H9 (cell line): Measurements from ENCODE around the gene SIX5. TPM values are rescaled to one million over a fixed set of nuclear protein-coding genes. Genes with fewer than 3 reads are reported as not detected.
A peak's percentile ranks its signal among the peaks of the same experiment; 100 is the strongest.

Experiments used
- DNase-seq: peaks from one replicate; pipeline ENCODE4 v3.0.0-alpha.2; 2017
- H2AFZ ChIP-seq: one replicate; pipeline ENCODE4 v1.6.1; 2013; ENCODE audit warnings: mild to moderate bottlenecking, low read length, control low read depth, moderate library complexity
- H2AK5ac ChIP-seq: 2 replicates; pipeline ENCODE4 v1.6.1; 2013; ENCODE audit warnings: low read length, control low read depth, mixed read lengths; ENCODE audit not compliant: insufficient read length
- H2BK120ac ChIP-seq: one replicate; pipeline ENCODE4 v1.6.1; 2013; ENCODE audit warnings: low read depth, mild to moderate bottlenecking, low read length, control low read depth, inconsistent platforms; ENCODE audit not compliant: poor library complexity, severe bottlenecking
- H2BK12ac ChIP-seq: 2 replicates; pipeline ENCODE4 v1.6.1; 2013; ENCODE audit warnings: low read length, control low read depth, mixed read lengths, low read depth; ENCODE audit not compliant: insufficient read length
- H2BK15ac ChIP-seq: 2 replicates; pipeline ENCODE4 v1.6.1; 2013; ENCODE audit warnings: low read depth, low read length, control low read depth
- H2BK20ac ChIP-seq: one replicate; pipeline ENCODE4 v1.6.1; 2013; ENCODE audit warnings: low read depth, mild to moderate bottlenecking, low read length, control low read depth, inconsistent platforms; ENCODE audit not compliant: poor library complexity, severe bottlenecking
- H2BK5ac ChIP-seq: 2 replicates; pipeline ENCODE4 v1.6.1; 2013; ENCODE audit warnings: low read length, control low read depth, mixed read lengths; ENCODE audit not compliant: insufficient read length
- H3K14ac ChIP-seq: 2 replicates; pipeline ENCODE4 v1.6.1; 2013; ENCODE audit warnings: low read length, control low read depth; ENCODE audit not compliant: insufficient read depth
- H3K18ac ChIP-seq: 2 replicates; pipeline ENCODE4 v1.6.1; 2013; ENCODE audit warnings: low read depth, mild to moderate bottlenecking, mixed read lengths, low read length, control low read depth; ENCODE audit not compliant: insufficient read length
- H3K23ac ChIP-seq: 2 replicates; pipeline ENCODE4 v1.6.1; 2013; ENCODE audit warnings: low read length, control low read depth, mixed read lengths, low read depth; ENCODE audit not compliant: insufficient read length
- H3K23me2 ChIP-seq: 2 replicates; pipeline ENCODE4 v1.6.1; 2013; ENCODE audit warnings: low read depth, mild to moderate bottlenecking, mixed read lengths, low read length, control low read depth; ENCODE audit not compliant: insufficient read length, poor library complexity, severe bottlenecking
- H3K27ac ChIP-seq: 2 replicates; pipeline ENCODE4 v1.5.1; 2013; ENCODE audit warnings: low read length, control low read depth, mixed read lengths, low read depth; ENCODE audit not compliant: insufficient read length
- H3K27me3 ChIP-seq: 2 replicates; pipeline ENCODE4 v1.6.1; 2013; ENCODE audit warnings: low read length, control low read depth, inconsistent platforms; ENCODE audit not compliant: insufficient read depth
- H3K4ac ChIP-seq: 2 replicates; pipeline ENCODE4 v1.6.1; 2013; ENCODE audit warnings: low read depth, mild to moderate bottlenecking, control low read depth, inconsistent platforms, low read length, moderate library complexity
- H3K4me1 ChIP-seq: 2 replicates; pipeline ENCODE4 v1.6.1; 2013; ENCODE audit warnings: low read length, control low read depth, inconsistent platforms; ENCODE audit not compliant: insufficient read depth
- H3K4me2 ChIP-seq: 2 replicates; pipeline ENCODE4 v1.6.1; 2013; ENCODE audit warnings: low read length, control low read depth, mixed read lengths; ENCODE audit not compliant: insufficient read length, insufficient read depth
- H3K56ac ChIP-seq: 2 replicates; pipeline ENCODE4 v1.6.1; 2013; ENCODE audit warnings: low read depth, mild to moderate bottlenecking, mixed read lengths, low read length, control low read depth; ENCODE audit not compliant: insufficient read length
- H3K79me1 ChIP-seq: 2 replicates; pipeline ENCODE4 v1.6.1; 2013; ENCODE audit warnings: low read depth, mild to moderate bottlenecking, moderate library complexity, low read length, control low read depth, inconsistent platforms; ENCODE audit not compliant: insufficient read depth, poor library complexity, severe bottlenecking
- H3K79me2 ChIP-seq: 2 replicates; pipeline ENCODE4 v1.6.1; 2013; ENCODE audit warnings: low read length, control low read depth, inconsistent platforms; ENCODE audit not compliant: insufficient read depth
- H3K9ac ChIP-seq: 2 replicates; pipeline ENCODE4 v1.6.1; 2013; ENCODE audit warnings: low read length, control low read depth, mixed read lengths; ENCODE audit not compliant: insufficient read length; ENCODE audit errors: extremely low read depth
- H3K9me3 ChIP-seq: one replicate; pipeline ENCODE4 v1.6.1; 2013; ENCODE audit warnings: low read depth, low read length, inconsistent platforms; ENCODE audit not compliant: control insufficient read depth
- H3T11ph ChIP-seq: one replicate; pipeline ENCODE4 v1.6.1; 2013; ENCODE audit warnings: mild to moderate bottlenecking, low read length, control low read depth, inconsistent platforms
- H4K20me1 ChIP-seq: one replicate; pipeline ENCODE4 v1.6.1; 2013; ENCODE audit not compliant: control insufficient read depth, insufficient read length, insufficient read depth
- H4K5ac ChIP-seq: 2 replicates; pipeline ENCODE4 v1.6.1; 2013; ENCODE audit warnings: low read depth, mild to moderate bottlenecking, mixed read lengths, low read length, control low read depth; ENCODE audit not compliant: insufficient read length
- H4K8ac ChIP-seq: replicated peaks from 2 replicates; pipeline ENCODE4 v1.6.1; 2013; ENCODE audit warnings: low read length, control low read depth, mixed read lengths, low read depth; ENCODE audit not compliant: insufficient read length
- H4K91ac ChIP-seq: 2 replicates; pipeline ENCODE4 v1.6.1; 2013; ENCODE audit warnings: low read depth, mild to moderate bottlenecking, moderate library complexity, mixed read lengths, low read length, control low read depth; ENCODE audit not compliant: insufficient read length
- H3K27ac Mint-ChIP-seq, 3 experiments: 2 replicates in 2 of 3; 3 replicates in 1 of 3; pipeline ENCODE4 v1.8.0; 2020 to 2021; ENCODE audit warnings: mixed read lengths in 3 of 3, mild to moderate bottlenecking in 1 of 3, moderate library complexity in 1 of 3
- H3K27me3 Mint-ChIP-seq: 2 replicates; pipeline ENCODE4 v1.8.0; 2021; ENCODE audit warnings: low read depth, mild to moderate bottlenecking, moderate library complexity, mixed read lengths
- H3K36me3 Mint-ChIP-seq, 3 experiments: 2 replicates in 2 of 3; 3 replicates in 1 of 3; pipeline ENCODE4 v1.8.0; 2020 to 2021; ENCODE audit warnings: low read depth in 3 of 3, mixed read lengths in 3 of 3; ENCODE audit not compliant: insufficient read depth in 1 of 3
- H3K4me1 Mint-ChIP-seq, 2 experiments: 2 replicates each; pipeline ENCODE4 v1.8.0; 2020; ENCODE audit warnings: mixed read lengths in 2 of 2
- H3K4me3 Mint-ChIP-seq, 2 experiments: 2 replicates in 1 of 2; 3 replicates in 1 of 2; pipeline ENCODE4 v1.8.0; 2020 to 2021; ENCODE audit warnings: mild to moderate bottlenecking in 2 of 2, mixed read lengths in 2 of 2, moderate library complexity in 1 of 2
- H3K9me3 Mint-ChIP-seq, 2 experiments: 2 replicates in 1 of 2; 3 replicates in 1 of 2; pipeline ENCODE4 v1.8.0; 2020; ENCODE audit warnings: mild to moderate bottlenecking in 2 of 2, mixed read lengths in 2 of 2, moderate library complexity in 1 of 2
- WGBS: extraction: QIAGEN DNeasy Blood & Tissue Kit; methylation state at CpG from one replicate; pipeline ENCODE4 v1.1.7; 2013; ENCODE audit warnings: missing lambda C conversion rate, low lambda C conversion rate, mixed read lengths; ENCODE audit not compliant: insufficient read length; ENCODE audit errors: extremely low coverage; 5-methylcytosine and 5-hydroxymethylcytosine counted together
- total RNA-seq: library from RNA; stranded (reverse); gene quantifications from 2 replicates; pipeline ENCODE4 v1.2.1, GENCODE V29; 2021
- TF ChIP-seq, protein P1 (sequence below): fragments of 200-600 bp; sonication (generic); conservative IDR thresholded peaks from 3 replicates; pipeline ENCODE4 v1.8.0; 2021; ENCODE audit warnings: antibody characterized with exemption, mild to moderate bottlenecking

SIX5 gene
- total RNA-seq, 1 experiment from 2014 or later = 41.7 TPM

DNA sequence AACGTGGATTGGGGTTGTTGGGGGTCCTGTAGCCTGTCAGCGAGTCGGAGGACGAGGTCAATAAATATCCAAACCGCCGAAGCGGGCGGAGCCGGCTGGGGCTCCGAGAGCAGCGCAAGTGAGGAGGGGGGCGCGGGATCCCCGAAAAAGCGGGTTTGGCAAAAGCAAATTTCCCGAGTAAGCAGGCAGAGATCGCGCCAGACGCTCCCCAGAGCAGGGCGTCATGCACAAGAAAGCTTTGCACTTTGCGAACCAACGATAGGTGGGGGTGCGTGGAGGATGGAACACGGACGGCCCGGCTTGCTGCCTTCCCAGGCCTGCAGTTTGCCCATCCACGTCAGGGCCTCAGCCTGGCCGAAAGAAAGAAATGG lies 754 bp upstream of the SIX5 start:
- H3K4ac ChIP-seq = no peak overlapping the region
- peak overlapping the region; percentile 35 for H3K27ac ChIP-seq
- no peak overlapping the region for H3K56ac ChIP-seq
- TF ChIP-seq, protein P1, sequence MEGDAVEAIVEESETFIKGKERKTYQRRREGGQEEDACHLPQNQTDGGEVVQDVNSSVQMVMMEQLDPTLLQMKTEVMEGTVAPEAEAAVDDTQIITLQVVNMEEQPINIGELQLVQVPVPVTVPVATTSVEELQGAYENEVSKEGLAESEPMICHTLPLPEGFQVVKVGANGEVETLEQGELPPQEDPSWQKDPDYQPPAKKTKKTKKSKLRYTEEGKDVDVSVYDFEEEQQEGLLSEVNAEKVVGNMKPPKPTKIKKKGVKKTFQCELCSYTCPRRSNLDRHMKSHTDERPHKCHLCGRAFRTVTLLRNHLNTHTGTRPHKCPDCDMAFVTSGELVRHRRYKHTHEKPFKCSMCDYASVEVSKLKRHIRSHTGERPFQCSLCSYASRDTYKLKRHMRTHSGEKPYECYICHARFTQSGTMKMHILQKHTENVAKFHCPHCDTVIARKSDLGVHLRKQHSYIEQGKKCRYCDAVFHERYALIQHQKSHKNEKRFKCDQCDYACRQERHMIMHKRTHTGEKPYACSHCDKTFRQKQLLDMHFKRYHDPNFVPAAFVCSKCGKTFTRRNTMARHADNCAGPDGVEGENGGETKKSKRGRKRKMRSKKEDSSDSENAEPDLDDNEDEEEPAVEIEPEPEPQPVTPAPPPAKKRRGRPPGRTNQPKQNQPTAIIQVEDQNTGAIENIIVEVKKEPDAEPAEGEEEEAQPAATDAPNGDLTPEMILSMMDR = no peak
- H3K23ac ChIP-seq = no peak overlapping the region
- H3K4me2 ChIP-seq = peak overlapping the region; percentile 58
- peak overlapping the region; percentile 39 for H3K9ac ChIP-seq
- Mint-ChIP-seq H3K9me3 (no peaks in the 10 kb centered on the region; a peak in 1 of 5 replicates), H3K27ac (peak overlapping the region; percentile 94 to 98 (median 98)), H3K4me3 (peak overlapping the region; percentile 82 to 93), H3K27me3 (peaks cover 3% of the 10 kb centered on the region), H3K36me3 (peaks cover 3 to 24% (median 12%) of the 10 kb centered on the region in 3 experiments), H3K4me1 (peaks cover 9 to 27% of the 10 kb centered on the region in 2 experiments)
- peak overlapping the region; percentile 59; the same call in 1 of the 2 replicates for H3K14ac ChIP-seq
- H4K20me1 ChIP-seq = no peaks in the 10 kb centered on the region
- no peak overlapping the region for H4K5ac ChIP-seq
- no peak overlapping the region for H3T11ph ChIP-seq
- H2BK15ac ChIP-seq = no peak overlapping the region
- H2BK120ac ChIP-seq = no peak overlapping the region
- no peaks in the 10 kb centered on the region for H3K27me3 ChIP-seq
- no peak overlapping the region for H4K91ac ChIP-seq
- H2AK5ac ChIP-seq = no peak overlapping the region
- no peak overlapping the region for H2BK12ac ChIP-seq
- no peak overlapping the region for H2BK20ac ChIP-seq
- H2AFZ ChIP-seq = no peak overlapping the region
- peaks cover 3% of the 10 kb centered on the region; the same call in 1 of the 2 replicates for H3K4me1 ChIP-seq
- DNase-seq = no peak
- H3K9me3 ChIP-seq = no peaks in the 10 kb centered on the region
- H3K23me2 ChIP-seq = peaks cover 18% of the 10 kb centered on the region
- no peak overlapping the region for H2BK5ac ChIP-seq
- H3K79me2 ChIP-seq = no peaks in the 10 kb centered on the region
- WGBS = no CpG with 5 or more reads among the region's 28 CpGs
- H3K18ac ChIP-seq = peak overlapping the region; percentile 36
- H3K79me1 ChIP-seq = no peaks in the 10 kb centered on the region
- H4K8ac ChIP-seq = no peak overlapping the region
